ENCODE measurements around the gene MID1.

The MID1 gene

GRCh38 chrX:10420134-10420533 lies 200.3 kb downstream of the MID1 start:
- no peak for DNase-seq

GRCh38 chrX:10416424-10416823 lies 204.0 kb downstream of the MID1 start:
- no peak for DNase-seq

GRCh38 chrX:10415306-10416001 lies 204.9 kb downstream of the MID1 start:
- no peak for DNase-seq

- no peak for DNase-seq
Measured at GRCh38 chrX:10414862-10415261, 205.5 kb downstream of the MID1 start.

GRCh38 chrX:10414156-10414824 lies 206.1 kb downstream of the MID1 start:
- DNase-seq, result no peak

DNA sequence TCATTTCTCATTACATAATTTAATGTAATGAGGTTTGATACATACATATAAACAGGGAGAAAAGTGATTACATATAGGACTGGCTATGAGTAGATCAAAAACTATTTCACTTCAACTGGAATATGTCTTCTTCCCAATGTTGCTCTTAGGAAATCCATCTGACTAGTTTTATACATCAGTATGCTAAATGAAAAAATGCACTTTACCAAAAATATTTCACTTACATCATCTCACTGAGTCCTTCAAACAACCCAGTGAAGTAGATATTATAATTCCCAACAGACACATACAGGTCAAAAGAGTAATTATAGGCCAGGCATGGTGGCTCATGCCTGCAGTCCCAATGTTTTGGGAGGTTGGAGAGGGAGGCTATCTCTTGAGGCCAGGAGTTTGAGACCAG lies 215.9 kb downstream of the MID1 start:
- DNase-seq, result no peak

DNA sequence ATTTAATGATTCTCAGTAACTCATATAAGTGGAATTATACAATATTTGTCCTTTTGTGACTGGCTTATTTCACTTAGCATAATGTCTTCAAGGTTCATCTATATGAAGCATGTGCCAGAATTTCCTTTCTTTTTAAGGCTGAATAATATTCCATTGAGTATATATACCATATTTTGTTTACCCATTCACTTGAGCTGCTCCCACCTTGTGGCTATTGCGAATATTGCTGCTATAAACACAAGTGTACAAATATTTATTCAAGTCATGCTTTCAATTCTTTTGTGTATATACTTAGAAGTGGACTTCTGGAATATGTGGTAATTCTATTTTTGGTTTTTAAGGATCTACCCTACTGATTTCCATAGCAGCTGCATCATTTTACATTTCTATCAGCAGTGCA lies 219.1 kb downstream of the MID1 start:
- DNase-seq, result no peak

DNA sequence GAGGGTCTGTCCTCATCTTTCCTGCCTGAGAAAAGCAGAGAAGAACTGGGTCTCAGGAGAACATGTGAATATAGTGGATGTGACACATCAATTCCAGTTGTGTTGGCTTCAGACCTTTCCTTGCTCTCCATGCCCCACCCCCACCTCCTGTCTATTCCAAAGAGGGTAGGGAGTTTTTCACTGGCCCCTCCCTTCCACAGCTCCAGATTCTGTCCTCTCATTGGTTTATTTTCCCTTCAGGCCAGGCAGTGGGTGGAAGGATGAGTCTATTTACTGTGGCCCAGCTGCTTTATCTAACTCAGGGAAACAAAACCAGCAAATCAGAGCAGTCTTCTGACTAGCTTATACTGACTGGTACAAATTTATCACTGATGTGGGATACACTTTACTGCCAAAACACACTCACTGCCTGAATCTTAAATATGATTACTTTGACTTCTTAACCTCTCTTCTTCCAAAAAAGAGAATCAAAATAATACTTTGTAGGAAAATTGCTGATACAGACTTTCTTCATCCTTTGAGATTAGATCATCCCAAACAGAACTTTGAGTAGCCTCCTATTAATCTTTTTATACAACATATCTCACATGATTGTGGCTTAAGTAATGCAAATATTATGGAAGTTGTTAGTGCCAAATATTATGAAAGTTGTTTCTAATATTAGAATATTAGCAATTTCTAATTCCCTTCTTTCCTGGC lies 221.2 kb downstream of the MID1 start:
- no peak for DNase-seq

DNA sequence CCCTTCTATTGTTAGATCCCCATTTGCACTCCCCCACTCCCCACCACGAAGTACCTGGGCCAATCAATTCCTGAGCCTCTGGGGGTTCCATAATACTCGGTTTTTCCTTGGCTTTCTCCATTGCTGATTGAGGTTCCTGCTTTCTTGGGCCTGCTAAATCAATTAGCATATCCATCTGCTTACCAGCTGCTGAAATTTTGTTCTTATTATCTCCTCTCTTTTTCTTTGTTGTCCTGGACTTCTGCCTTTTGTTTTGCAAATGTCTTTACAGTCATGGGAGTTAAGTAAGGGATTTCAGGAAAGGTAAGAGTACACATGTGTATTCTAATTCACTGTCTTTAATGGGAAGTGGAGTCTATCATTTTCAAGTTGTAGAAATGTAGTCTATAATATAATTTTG lies 222.2 kb downstream of the MID1 start:
- DNase-seq, result no peak

DNA sequence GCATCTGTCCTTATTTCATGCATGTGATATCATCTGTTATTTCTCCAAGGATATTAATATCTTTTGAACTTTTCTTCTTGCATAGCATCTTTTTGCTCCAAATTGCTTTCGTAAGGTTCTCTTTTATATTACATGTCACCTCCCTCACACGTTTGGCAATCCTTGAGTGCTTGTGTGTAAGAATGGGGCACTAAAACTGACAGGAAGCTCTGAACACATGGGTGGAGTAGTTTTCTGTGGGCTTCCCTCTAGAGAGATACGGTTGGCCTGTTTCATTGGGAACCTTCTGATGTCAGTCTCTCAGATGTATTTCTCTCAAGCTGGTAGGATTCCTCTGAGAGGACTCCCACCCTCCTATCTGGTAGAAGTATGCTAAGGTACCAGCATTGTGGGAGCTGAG lies 223.0 kb downstream of the MID1 start:
- no peak for DNase-seq

- no peak for DNase-seq
Measured at GRCh38 chrX:10395643-10396042, 224.7 kb downstream of the MID1 start.
